T-helper 2 cell treated with Interferon-gamma antibody and Interleukin-4, amounts not matched to agents 5 μg/mL and 100 μg/mL, for 36 hours (primary cell): ENCODE data around the gene CDH23.
"Not testable (repeated sequence)": the region's sequence is repeated elsewhere in the genome, so short reads cannot be mapped to it uniquely, and the experiment has no call there.

Experiments used
- DNase-seq: peaks from one replicate; pipeline ENCODE4 v3.0.0; 2021; ENCODE audit warnings: low spot score
- H3K27ac Mint-ChIP-seq: one replicate; pipeline ENCODE4 v1.8.0; 2021; ENCODE audit warnings: mild to moderate bottlenecking, mixed read lengths
- H3K27me3 Mint-ChIP-seq: one replicate; pipeline ENCODE4 v1.8.0; 2021; ENCODE audit warnings: low read depth, mixed read lengths
- H3K36me3 Mint-ChIP-seq: one replicate; pipeline ENCODE4 v1.8.0; 2021; ENCODE audit warnings: low read depth, mixed read lengths
- H3K4me1 Mint-ChIP-seq: one replicate; pipeline ENCODE4 v1.8.0; 2021; ENCODE audit warnings: low read depth, mixed read lengths
- H3K4me3 Mint-ChIP-seq: one replicate; pipeline ENCODE4 v1.8.0; 2022; ENCODE audit warnings: mild to moderate bottlenecking, moderate library complexity, mixed read lengths
- H3K9me3 Mint-ChIP-seq: one replicate; pipeline ENCODE4 v1.8.0; 2021; ENCODE audit warnings: mixed read lengths

The CDH23 gene

GRCh38 chr10:71851465-71852095 is 454.9 kb downstream of the CDH23 start:
- not testable (repeated sequence) for H3K27me3 Mint-ChIP-seq, H3K9me3 Mint-ChIP-seq, H3K36me3 Mint-ChIP-seq, DNase-seq
- H3K4me3 Mint-ChIP-seq = peak overlapping the region; percentile 96
- H3K27ac Mint-ChIP-seq = peak overlapping the region; percentile 80
- peaks cover 27% of the 10 kb centered on the region for H3K4me1 Mint-ChIP-seq

DNA sequence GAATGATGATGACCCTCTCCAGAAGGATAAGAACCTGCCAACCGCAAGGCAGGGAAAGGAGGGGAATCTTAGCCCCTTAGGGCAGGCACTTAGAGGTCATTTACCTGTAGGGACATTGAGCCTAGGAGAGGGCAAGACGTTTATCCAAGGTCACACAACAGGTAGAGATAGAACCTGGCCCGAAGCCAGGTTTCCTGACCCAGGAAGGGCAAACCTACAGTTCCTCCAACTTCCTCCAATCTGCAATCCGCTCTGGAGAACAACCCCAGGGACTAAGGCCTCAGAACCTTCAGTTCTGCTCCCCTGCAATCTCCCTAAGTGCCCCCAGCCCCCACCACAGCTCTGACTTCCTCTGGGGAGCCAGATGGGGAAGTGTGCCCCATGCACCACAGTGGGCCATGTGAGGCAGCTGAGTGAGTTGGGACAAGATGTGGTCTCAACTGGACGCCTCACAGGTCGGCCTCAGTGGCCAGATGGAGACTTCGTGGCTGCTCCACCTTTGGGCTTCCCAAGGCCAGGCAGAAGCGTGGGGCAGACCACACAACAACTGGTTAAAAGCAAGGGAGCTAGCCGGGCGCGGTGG is 455.7 kb downstream of the CDH23 start:
- Mint-ChIP-seq H3K9me3 (peaks cover 4% of the 10 kb centered on the region), H3K4me1 (peaks cover 27% of the 10 kb centered on the region), H3K27ac (no peak overlapping the region), H3K27me3 (no peaks in the 10 kb centered on the region), H3K36me3 (peaks cover 7% of the 10 kb centered on the region), H3K4me3 (no peak overlapping the region)
- no peak for DNase-seq

DNA sequence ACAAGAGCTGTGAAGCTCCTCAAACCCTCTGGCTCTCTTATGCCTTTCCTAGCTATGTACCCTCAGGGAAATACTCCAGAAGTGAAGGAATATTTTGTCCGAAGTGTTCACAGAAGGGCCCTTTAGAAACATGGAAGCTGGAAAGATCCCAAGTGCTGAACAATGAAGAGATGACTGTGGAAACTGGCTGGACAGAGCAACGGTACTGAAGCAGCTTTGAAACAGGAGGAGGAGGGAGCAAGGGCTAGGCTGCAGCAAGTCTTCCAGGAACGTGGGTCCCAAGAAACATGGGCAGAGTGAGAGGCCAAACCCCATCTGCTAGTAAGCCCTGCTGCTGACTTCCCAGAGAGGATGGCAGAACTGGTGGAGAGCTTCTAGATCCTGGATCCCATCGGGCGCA is 457.3 kb downstream of the CDH23 start:
- H3K27me3 Mint-ChIP-seq = no peaks in the 10 kb centered on the region
- no peaks in the 10 kb centered on the region for H3K36me3 Mint-ChIP-seq
- no peak for DNase-seq
- H3K4me3 Mint-ChIP-seq = no peak overlapping the region
- H3K4me1 Mint-ChIP-seq = peaks cover 15% of the 10 kb centered on the region
- H3K27ac Mint-ChIP-seq = no peak overlapping the region
- peaks cover 4% of the 10 kb centered on the region for H3K9me3 Mint-ChIP-seq

DNA sequence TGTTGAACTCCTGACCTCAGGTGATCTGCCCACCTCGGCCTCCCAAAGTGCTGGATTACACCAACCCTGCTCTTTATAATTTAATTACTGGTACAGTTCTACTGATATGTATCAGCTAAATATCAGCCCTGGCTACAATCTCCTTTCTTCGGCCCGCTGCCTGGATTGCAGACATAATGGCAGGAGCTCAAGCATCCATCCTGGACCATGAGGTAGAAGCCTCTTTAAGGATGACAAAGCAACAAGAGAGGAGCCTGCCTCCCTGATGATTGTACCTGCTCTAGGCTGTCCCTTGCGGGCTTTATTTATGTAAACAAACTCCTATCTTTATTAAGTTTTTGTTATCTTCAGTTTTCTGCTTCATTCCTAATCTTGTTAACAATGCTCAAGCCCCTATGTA is 459.9 kb downstream of the CDH23 start:
- Mint-ChIP-seq H3K27ac (no peak overlapping the region), H3K4me3 (no peak overlapping the region), H3K27me3 (no peaks in the 10 kb centered on the region), H3K36me3 (no peaks in the 10 kb centered on the region), H3K9me3 (no peaks in the 10 kb centered on the region), H3K4me1 (peaks cover under 1% of the 10 kb centered on the region)
- DNase-seq = no peak

DNA sequence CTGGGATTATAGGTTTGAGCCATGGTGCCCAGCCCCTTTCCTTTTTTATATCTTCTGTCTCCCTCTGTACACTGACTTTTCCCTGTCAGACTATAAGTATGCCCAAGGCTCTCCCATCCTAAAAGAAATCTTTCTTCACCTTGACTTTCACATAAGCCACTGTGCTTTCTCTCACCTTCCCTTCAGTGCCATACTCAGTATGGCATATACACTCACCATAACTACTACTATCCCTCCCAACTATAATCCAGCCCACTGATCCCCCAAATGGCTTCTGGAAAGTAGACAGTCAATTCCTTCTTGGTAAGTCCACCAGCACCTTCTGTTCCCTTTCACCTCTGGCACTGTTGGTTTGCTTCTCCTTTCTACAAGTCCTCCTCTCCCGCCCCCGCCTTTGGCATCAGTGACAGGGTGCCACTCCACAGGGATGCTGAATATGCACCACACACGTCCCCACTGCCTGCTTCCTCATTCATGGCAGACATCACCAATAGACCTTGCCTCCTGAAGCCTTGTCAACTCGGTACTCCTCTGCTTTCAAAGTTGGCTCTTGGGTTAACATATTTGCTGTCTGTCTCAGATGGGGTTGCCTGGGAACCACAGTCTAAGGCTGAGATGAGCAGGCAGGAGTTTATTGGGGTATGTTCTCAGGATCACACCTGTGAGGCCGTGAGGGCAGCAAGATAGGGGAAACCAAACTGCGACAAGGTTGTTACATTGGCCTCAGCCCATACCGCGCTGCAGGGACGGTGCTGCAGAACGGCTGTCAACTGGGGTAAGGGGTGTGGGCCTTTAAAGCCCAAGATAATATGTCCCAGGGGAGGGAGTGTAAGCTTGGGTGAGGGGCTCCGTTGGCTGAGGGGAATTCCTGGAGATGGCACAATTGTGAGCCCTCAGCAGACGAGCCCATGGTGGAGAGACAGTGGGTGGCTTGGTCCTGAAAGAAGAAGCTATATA is 461.5 kb downstream of the CDH23 start:
- Mint-ChIP-seq H3K36me3 (no peaks in the 10 kb centered on the region), H3K27me3 (no peaks in the 10 kb centered on the region), H3K27ac (no peak overlapping the region), H3K4me1 (no peaks in the 10 kb centered on the region), H3K4me3 (no peak overlapping the region), H3K9me3 (no peaks in the 10 kb centered on the region)
- DNase-seq = no peak

- H3K9me3 Mint-ChIP-seq = no peaks in the 10 kb centered on the region
- H3K4me1 Mint-ChIP-seq = no peaks in the 10 kb centered on the region
- H3K4me3 Mint-ChIP-seq = no peak overlapping the region
- peak; percentile 37 for DNase-seq
- H3K27me3 Mint-ChIP-seq = no peaks in the 10 kb centered on the region
- peak overlapping the region; percentile 63 for H3K27ac Mint-ChIP-seq
- no peaks in the 10 kb centered on the region for H3K36me3 Mint-ChIP-seq
Measured at GRCh38 chr10:71860243-71861029, 463.7 kb downstream of the CDH23 start.

- no peak overlapping the region for H3K27ac Mint-ChIP-seq
- no peaks in the 10 kb centered on the region for H3K9me3 Mint-ChIP-seq
- no peak for DNase-seq
- H3K4me3 Mint-ChIP-seq = no peak overlapping the region
- no peaks in the 10 kb centered on the region for H3K36me3 Mint-ChIP-seq
- H3K27me3 Mint-ChIP-seq = no peaks in the 10 kb centered on the region
- no peaks in the 10 kb centered on the region for H3K4me1 Mint-ChIP-seq
Measured at GRCh38 chr10:71863203-71863602, 466.5 kb downstream of the CDH23 start.

- H3K4me3 Mint-ChIP-seq = no peak overlapping the region
- H3K9me3 Mint-ChIP-seq = no peaks in the 10 kb centered on the region
- no peaks in the 10 kb centered on the region for H3K27me3 Mint-ChIP-seq
- H3K27ac Mint-ChIP-seq = no peak overlapping the region
- DNase-seq = no peak
- no peaks in the 10 kb centered on the region for H3K4me1 Mint-ChIP-seq
- no peaks in the 10 kb centered on the region for H3K36me3 Mint-ChIP-seq
Measured at GRCh38 chr10:71864911-71865361, 468.2 kb downstream of the CDH23 start.
